Measurements from ENCODE around the gene IFT27. TPM values are rescaled to one million over a fixed set of nuclear protein-coding genes. Genes with fewer than 3 reads are reported as not detected.
A peak's percentile ranks its signal among the peaks of the same experiment; 100 is the strongest.
"Not testable (repeated sequence)": the region's sequence is repeated elsewhere in the genome, so short reads cannot be mapped to it uniquely, and the experiment has no call there.

Gene IFT27
- polyA plus RNA-seq, 3 donors: 50.4 to 68.0 (median 66.3) TPM

DNA sequence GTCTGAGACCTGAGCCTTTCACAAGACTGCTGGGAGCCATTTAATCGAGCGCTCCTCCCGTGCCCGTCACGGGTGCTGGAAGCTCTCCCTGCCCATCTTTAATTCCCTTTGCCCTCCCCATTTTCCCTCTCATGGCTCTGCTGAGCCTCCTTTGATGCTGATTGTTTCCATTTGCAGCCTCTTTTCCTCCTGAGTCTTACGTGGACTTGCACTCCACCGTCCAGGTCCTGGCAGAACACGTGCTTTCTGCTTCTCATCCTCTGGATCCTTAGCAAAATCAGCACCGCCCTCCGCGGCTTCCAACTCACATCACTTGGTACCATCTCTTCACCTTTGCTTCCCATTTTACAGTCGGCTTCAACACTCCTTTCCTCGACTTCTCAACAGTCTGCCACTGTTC, 7.3 kb downstream of the IFT27 start:
- no peak for DNase-seq

DNA sequence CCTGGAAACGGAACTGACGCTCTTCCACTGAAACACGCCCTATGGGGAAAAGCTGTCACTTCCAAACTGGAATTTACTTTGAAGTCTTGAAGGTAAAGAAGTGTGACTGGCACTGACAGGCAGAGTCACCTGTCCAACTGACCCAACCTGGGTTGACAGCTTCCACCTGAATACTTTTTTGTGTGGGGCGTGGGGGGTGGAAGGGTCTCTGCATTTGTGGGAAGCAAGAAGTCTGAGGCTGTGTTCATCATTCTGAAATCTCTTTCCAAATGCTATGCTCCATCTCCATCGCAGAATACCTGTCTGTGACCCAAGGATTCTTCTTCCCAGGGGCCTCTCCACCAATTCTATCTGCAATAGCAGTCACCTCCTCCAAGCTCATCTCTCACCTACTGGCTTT, 7.8 kb downstream of the IFT27 start:
- DNase-seq: no peak

DNA sequence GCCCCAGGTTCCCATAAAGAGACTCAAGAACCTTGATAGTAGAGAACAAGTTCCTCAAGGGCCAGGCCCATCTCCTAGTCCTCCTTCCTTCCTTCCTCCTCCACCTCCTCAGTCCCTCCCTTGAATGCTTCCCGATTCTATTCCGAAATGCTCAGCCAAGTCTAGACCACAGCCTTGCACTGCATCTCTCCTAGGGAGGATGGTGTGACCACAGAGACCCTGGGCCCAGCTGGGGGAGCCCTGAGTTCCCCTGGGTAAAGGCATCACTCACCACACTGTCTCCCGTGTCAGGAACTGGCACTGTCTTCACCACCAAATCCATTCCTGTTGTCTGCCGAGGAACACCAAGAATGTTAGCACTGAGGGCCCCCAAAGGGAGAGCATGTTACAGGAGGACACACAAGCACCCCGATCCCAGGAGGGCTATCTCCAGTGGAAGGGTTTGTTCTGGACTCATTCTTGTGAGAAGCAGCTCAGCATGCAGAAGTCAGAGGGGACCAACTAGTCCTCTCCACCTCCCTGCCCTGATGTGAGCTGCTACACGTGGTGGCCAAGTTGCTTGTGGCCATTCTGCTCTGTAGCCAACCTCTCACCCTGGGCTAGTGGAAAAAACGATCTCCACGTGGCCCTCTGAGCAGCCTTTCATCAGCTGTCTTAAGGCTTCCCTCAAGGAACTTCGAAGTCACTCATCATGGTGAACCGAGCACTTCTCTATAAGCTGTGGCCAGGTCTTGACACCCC, 8.7 kb downstream of the IFT27 start:
- no peak for DNase-seq

DNA sequence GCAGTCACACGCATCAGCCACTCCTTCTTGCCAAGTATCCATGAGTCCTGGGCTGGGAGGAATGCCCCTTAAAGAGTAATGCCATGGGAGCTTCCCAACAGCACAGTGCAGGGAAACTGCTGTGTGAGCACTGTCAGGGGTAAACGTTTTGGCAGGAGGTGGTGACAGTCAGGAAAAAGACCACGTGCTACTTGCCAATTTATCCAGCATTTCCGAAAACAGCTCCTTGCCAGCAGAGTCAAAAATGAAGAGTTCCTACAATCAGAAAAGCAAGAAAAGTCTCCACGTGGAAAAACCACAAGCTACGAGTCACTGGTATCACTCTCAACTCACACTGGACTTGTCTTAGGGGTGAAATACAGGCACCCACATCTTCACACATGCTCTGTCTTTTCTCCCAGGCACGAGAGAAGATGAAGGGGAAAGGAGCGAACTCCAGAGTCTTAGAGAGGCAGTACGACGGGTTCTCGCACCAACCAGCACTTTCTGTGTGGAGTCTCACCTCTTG, 9.9 kb downstream of the IFT27 start:
- DNase-seq: no peak

DNA sequence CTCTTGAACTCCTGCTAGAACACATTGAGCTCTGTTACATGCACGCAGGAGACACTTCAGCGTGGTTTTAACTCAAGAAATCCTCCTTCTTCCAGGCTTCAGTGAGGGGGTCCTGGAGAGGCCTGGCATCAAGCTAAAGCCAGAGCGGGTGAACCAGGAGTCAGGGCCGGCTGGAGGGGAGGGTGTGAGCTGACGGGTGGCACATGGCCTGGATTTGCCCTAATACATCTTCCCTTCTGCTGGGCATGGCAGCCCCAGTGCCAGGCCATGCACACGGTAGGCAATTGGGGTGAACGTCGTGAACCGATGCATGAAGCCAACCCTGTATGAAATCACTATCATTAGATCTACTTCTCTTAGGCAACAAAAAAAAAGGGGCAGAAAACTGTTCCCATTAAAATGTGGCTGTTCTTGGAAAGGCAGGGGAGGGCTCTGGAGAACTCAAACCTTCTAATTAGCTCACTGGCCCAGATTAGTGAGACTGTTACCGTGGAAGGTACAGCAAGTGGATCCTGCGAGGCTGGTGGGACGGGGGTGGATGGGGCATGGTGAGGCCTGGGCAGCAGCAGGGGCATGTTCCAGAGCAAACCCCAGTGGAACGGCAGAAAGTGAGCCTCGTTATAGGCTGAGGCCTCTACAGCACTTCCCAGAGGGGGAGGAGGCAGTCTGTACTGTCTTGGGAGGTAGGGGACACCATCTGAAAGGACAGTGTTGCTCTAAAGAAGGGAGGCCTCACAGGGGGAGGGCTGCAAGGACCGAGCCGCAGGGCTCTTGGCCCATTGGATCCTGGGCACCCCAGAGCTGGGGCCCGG, 10.6 kb downstream of the IFT27 start:
- no peak for DNase-seq

DNA sequence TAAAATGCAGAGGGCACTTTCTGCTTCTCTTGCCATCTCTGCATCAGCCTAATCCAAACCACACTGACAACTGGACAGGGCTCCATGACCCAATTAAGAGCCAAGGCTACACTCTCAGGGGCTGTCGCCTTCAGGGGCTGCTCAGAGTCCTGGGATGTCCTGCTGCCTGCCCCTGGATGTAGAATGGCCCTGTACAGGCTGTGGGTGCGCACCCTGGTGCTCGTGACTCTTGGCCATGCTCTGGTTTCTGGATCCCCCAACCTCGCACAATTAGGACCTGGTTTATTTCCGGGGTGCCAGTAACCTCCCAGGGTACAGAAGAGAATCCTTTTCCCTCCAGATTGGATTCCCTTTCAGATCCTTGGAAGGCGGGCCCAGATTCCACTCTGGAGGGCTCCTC, 11.3 kb downstream of the IFT27 start:
- DNase-seq: no peak

DNA sequence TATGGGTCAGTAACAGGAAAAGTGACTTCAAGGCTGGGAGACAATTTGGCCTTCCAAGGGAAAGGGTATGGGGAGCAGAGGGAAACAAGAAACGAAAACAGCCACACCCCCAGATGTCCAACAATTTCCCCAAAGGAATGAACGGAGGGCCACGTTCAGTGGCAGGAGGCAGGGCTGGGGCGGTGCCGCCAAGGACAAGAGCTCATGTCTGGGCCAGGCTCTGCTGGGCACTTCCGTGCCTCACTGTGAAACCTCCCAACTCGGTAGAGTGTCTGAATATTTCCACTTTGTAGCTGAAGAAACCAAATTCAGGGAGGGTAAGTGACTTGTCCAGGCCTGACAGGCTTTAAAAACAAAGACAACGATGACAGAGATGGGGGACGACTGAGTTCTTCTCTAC, 11.9 kb downstream of the IFT27 start:
- DNase-seq: no peak

DNA sequence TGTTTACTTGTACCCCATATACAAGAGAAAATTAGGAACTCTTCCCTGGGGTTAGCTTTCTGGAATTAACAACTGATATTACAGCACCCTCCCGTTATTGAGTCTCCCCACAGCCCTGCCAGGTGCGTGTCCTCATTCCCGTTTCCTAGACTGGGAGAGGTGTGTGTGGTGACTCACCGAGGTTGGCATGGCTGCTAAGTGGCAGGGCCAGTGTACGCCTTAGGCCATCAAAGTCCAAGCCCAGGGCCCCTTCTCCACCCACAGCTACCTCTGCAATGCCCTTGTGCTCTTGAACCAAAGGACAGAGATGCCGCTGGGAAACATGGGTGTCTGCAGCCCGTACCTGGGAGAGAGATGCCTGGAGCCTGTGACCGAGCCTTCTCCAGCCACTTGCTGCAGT, 12.3 kb downstream of the IFT27 start:
- DNase-seq: no peak

DNA sequence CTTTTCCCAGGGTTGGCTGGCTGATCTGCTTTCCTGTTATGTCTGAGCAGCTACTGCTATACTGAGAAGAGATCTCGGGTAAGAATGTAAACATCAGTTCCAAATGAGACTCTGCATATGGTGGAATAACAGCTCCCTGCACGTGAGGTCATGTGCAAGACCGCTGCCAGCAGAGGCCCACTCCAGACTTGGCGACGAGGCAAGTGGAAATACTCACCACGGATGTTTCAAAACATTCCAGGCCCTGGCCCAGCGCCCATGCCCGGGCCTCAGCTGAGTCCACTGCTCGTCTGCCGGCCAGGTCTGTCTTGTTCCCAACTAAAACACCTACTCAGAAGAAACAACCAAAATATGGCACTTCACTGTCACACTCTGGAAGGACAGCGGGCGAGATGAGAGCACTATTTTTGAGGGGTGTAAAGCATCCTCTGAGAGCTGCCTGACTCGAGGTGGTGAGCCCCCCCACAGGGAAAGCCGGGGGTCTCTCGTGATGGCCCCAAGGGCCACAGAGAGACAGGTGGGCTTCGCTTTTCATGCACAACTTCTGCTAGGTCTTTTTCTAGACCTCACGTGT, 13.1 kb downstream of the IFT27 start:
- no peak for DNase-seq

DNA sequence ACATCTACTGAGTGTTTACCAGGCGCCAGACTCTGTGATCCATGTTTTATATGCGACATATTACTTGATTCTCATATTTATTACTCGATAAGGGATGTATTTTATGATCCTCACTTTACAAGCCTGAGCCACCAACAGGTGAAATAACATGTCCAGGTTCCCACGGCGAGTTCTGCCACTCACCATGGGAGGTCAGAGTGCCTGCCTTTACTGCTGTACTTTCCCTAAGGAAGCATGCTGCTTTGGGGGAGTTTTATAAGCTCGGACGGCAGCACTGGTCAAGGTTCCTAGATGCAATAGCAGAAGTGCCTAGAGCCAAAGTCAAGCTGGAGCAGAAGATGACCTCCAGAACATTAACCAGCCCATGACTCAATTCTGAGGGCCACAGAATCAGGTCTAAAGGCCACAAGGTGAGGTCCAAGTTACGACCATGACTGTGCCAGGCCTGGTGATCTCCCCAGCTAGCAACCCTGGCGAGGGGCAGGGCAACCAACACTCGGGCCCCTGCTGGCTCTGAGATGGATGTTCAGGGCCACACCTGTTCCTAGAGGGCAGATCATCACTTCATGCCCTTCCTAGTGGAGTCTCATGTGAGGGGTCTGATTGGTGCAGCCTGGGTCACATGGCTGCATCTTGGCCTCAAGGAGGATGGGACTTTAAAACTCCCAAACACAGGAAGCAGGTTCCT, 14.2 kb downstream of the IFT27 start:
- DNase-seq: no peak

DNA sequence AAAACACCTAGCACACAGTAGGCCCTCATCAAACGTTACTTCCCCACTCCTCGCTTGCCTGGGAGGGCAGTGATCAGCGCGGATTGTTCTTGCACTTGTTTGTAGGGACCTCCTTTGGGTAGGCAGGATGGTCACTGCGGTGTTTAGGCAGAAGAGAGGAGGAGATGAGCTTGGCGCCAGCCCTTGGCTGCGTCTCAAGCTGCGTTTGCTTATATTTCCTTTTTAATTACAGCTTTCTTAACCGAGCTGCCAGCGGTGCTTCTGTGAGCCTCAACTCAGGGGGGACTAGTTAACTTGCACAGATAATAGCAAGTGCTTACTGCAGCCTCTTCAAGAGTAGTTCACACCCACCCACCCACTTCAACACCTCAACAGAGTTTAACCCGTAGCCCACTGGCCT, 15.1 kb downstream of the IFT27 start:
- DNase-seq: no peak

DNA sequence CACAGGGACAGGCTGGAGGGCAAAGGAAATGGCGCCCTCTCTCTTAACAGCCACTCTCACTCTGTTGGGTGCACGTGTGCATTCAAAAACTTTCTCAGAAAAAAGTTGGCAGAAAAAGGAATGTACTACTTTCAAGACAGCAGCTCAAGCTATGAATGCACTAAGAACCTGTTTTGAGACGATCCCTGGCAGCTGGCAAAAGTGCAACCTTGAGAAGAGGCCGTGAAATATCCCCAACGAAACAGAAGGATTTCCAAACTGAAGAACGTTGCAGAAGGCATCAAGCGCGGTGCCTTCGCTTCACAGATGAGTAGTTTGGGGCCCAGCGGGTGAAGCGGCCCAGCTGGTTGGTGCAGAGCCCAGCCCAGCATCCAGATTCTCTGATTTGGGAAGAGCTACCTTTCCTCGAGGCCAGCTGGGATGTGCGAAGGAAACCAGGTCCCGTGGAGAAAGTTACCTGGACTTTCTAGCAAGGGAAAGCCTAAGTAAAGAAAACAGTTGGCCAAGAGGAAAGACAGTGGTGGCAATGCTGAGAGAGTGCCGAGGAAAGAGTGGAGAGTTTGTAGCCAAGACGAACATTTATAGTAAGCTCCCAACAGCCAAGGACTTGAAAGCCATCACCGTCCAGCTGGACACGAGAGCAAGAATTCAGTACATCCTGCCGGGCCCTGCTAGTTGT, 16.3 kb downstream of the IFT27 start:
- no peak for DNase-seq

DNA sequence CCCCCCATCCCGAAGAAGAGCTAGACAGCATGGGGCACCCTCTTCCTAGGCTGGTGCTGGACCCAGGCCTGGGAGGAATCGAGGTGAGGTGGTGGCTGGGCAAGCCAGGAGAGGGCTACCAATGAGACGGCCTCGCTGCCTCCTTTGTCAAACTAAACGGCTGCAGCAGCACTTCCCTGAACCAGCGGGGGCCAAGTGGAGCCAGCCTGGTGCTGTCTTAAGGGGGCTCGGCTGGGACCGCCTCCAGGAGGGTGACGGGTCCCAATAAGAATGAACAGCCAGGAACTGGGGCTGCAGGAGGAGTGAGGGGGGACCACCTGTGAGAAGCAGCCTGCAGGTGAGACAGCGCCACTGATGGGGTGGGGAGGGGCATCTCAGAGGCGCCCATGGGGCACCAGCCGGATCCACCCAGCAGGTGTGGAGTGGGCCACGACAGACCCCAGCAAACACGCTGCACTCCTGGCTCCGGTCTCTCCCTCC, 17.1 kb downstream of the IFT27 start:
- DNase-seq: no peak

DNA sequence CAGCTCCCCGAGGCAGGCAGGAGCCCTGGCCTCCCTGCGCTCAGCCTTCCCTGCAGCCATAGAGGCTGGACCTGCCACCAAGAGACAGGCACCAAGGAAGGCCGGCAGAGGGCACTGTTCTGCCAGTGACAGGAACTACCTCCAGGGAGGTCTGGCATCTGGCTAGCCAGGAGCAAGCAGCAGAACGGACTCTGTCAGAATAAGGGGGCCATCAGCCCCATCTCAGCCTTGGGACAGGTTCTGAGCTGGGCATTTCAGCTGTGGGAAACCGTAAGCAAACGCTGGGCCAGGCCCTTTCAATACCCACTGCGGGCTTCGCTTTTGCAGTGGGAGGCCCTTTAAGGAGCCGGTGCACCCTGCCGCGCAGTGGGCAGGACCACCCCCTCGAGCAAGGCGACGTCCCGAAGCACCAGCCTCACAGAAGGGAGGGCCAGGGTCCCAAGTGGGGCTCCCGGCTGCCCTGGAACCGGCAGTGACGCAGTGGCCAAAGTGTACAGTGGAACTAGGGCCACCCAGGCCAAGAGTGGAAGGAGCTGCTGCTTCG, 18.2 kb downstream of the IFT27 start:
- DNase-seq: peak; percentile 44

DNA sequence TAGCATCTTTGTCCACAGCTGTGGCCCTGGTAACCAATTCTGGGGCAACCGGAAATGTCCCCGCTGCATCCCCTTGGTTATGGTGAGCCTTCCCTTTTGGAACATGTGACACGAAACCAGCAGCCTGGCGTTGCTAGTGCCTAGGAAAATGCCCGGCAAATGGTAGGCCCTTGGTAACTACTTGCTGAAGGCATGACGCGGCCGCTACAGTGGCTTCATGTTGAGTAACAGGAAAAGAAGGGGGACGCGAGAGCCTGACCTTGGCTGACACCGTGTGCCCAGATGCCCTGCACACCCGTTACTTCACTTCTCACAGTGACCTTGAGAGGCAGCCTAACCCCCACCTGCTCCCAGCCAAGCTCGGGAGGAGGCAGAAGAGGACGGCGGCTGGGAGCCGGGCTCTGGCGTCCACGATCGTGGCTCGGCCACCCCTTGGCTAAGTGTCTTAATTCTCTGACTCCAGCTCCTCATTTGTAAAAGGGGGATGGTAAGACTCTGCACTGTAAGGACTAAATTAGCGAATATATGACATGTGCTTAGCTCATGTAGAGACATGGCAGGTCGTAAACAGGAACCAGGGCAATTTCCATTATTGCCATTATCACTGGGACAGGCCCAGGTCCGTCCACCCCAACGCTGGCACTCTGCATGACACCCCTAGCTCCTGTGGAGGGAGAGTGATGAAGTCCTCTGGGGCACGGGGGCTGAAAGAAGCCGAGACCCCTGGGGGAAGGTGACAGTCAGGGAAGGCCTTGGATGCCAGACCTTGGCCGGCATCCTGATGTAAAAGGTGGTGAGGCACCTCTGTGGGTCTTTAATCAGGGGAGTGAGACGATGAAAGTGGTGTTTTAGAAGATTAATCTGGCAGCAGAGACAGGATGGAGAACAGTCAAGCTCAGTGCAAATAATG, 18.9 kb downstream of the IFT27 start:
- no peak for DNase-seq

DNA sequence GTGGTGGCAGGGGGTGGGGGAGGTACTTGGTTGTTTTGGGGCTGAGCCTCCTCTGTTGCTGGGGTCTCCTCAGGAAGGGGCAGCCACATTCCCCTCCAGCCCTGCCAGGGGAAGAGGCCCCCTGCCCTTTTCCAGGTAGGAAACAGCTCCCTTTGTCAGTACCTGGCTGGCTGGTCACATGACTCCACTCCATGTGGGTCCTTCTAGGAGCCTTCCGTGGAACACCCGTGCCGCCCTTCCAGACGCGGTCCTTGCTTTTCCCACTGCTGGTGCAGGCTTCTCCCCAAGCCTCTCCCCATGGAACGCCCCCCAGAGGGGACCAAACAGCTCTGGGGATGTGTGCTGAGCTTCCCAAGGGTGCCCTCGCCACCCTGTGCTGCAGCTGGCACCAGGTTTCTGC, 19.9 kb downstream of the IFT27 start:
- no peak for DNase-seq

DNA sequence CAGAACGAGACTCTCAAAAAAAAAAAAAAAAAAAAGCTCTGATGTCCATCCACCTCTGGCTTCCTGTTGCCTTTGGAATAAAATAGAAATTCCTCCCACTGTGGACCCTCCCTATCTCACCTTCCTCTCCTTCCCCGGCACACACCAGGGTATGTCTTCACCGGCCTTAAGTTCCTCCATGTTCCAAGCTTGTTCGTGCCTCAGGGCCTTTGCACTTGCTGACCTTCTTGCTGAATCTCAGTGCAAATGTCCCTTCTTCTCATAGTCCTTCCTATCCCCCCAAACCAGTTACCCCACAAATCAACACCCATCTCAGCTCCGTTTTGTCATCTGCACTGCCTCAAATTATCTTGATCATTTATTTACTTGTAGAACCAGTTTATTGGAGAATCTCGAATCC, 20.6 kb downstream of the IFT27 start:
- no peak for DNase-seq

DNA sequence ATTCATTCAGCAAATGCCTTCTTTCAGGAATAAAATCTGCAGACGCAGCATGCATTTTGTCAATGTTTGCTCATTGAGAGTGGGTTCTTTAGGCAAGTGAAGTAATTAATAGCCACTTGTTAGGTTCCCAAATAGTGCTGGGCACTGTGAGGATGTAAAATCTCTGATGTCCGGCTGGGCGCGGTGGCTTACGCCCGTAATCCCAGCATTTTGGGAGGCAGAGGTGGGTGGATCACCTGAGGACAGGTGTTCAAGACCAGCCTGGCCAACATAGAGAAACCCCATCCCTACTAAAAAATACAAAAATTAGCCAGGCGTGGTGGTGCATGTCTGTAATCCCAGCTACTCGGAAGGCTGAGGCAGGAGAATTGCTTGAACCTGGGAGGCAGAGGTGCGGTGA, 21.0 kb downstream of the IFT27 start:
- not testable (repeated sequence) for DNase-seq

DNA sequence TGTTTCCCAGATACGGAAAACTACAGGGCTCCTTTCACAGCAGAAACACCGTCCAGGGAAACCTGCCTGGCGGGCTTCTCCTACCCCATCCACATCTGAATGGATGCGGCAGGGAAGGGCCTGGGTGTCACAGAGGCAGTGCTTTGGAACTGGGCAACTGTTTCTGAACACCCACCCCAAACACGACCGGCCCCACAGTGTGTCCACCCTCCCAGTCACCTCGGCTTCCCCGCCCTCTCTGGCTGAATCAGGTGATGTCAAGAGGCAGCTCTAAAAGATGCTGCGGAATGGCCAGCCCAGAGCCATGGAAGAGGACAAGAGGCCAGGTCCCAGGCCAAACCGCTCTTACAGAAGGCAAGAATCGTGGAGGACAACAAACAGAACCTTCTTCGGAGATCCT, 22.0 kb downstream of the IFT27 start:
- no peak for DNase-seq

DNA sequence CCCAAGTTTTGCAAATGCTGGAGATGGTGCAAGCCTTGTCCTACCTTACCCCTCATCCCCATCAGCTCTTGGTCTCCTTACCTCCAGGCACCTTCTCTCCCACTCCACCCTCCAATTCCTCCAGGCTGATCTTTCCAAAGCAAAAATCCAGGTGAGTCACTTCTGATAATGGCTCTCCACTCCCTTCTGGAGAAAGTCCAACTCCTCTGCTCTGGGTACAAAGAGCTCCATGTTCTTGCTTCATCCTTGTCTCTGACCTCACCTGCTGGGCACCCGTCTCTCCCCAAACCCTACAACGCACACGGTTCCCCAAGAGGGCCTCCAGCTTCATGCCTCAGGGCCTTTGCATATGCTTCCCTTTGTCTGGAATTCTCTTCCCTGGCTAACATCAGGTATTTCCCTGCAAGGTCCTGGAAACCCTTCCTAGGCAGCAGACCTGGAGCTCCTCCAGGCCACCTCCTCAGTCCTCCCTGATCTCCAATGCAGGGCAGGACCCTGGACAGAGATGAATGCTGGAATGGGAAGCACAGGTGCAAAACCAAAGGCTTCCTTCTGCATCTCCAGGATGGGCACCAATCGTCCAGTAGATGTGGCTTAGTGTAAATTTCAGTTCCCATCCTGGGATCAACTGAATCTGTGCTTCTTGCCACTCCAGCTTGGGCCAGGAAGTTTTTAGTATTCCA, 22.7 kb downstream of the IFT27 start:
- peak; percentile 16 for DNase-seq

All from renal pelvis (tissue), 4 donors.